Smooth muscle cell (in vitro differentiated cells): ENCODE data around the gene CLPTM1L. TPM values are rescaled to one million over a fixed set of nuclear protein-coding genes. Genes with fewer than 3 reads are reported as not detected.

Experiments used
- DNase-seq: peaks from one replicate; lab custom pipeline; 2025; ENCODE audit not compliant: unreplicated experiment; lab: John Stamatoyannopoulos, UW
- H2AFZ ChIP-seq: fragments of 200-600 bp; sonication (generic); 2 replicates; pipeline ENCODE4 v1.6.0; 2016; ENCODE audit warnings: antibody characterized with exemption, low read depth, mild to moderate bottlenecking
- H3F3A ChIP-seq: fragments of 200-600 bp; sonication (generic); 2 replicates; pipeline ENCODE4 v1.6.0; 2017; ENCODE audit warnings: antibody characterized with exemption, low read depth
- H3K27ac ChIP-seq: fragments of 200-600 bp; sonication (generic); 2 replicates; pipeline ENCODE4 v1.5.1; 2016; ENCODE audit warnings: low read depth, mild to moderate bottlenecking
- H3K27me3 ChIP-seq: fragments of 200-600 bp; sonication (generic); 2 replicates; pipeline ENCODE4 v1.6.1; 2016; ENCODE audit warnings: low read depth, mild to moderate bottlenecking
- H3K36me3 ChIP-seq: fragments of 200-600 bp; sonication (generic); 2 replicates; pipeline ENCODE4 v1.5.1; 2016; ENCODE audit warnings: low read depth
- H3K4me1 ChIP-seq: fragments of 200-600 bp; sonication (generic); 2 replicates; pipeline ENCODE4 v1.5.1; 2016; ENCODE audit warnings: low read depth
- H3K4me2 ChIP-seq: fragments of 200-600 bp; sonication (generic); 2 replicates; pipeline ENCODE4 v1.6.0; 2016; ENCODE audit warnings: mild to moderate bottlenecking
- H3K4me3 ChIP-seq: fragments of 200-600 bp; sonication (generic); 2 replicates; pipeline ENCODE4 v1.5.1; 2016; ENCODE audit warnings: mild to moderate bottlenecking
- H3K79me2 ChIP-seq: fragments of 200-600 bp; sonication (generic); 2 replicates; pipeline ENCODE4 v1.6.0; 2016; ENCODE audit warnings: low read depth, mild to moderate bottlenecking
- H3K9ac ChIP-seq: fragments of 200-600 bp; sonication (generic); 2 replicates; pipeline ENCODE4 v1.6.0; 2016; ENCODE audit warnings: low read depth
- H3K9me3 ChIP-seq: fragments of 200-600 bp; sonication (generic); replicated peaks from 2 replicates; pipeline ENCODE4 v1.5.1; 2016; ENCODE audit warnings: low read depth
- H4K20me1 ChIP-seq: fragments of 200-600 bp; sonication (generic); 2 replicates; pipeline ENCODE4 v1.6.0; 2016; ENCODE audit warnings: low read depth
- CTCF ChIP-seq: fragments of 200-600 bp; sonication (generic); IDR thresholded peaks from 2 replicates; pipeline ENCODE4 v1.5.1; 2017; ENCODE audit warnings: borderline replicate concordance, mild to moderate bottlenecking, antibody characterized with exemption; ENCODE audit not compliant: insufficient read depth, poor library complexity, severe bottlenecking
- WGBS: methylation state at CpG from one replicate; pipeline ENCODE4 v1.1.7; 2016; ENCODE audit warnings: low lambda C conversion rate; 5-methylcytosine and 5-hydroxymethylcytosine counted together
- polyA plus RNA-seq: library from polyadenylated mRNA; unstranded; fragments of >200 nt; fragmentation: Nextera tagmentation; extraction: Ambion mirVana; gene quantifications from 2 replicates; pipeline ENCODE4 v1.2.1, GENCODE V29; 2016
- total RNA-seq: library from RNA; depleted of rRNA; stranded (reverse); fragments of >200 nt; gene quantifications from 2 replicates; pipeline ENCODE4 v1.2.3, GENCODE V29; 2014

CLPTM1L gene
- total and polyA plus RNA-seq, 2 experiments from 2014 or later, result 125 to 127 TPM

GRCh38 chr5:1298067-1298551, 46.8 kb downstream of the CLPTM1L start:
- no peak for TF ChIP-seq CTCF
- no peak overlapping the region for H3K4me3 ChIP-seq
- no peak for DNase-seq
- no peak overlapping the region for H2AFZ ChIP-seq
- no peaks in the 10 kb centered on the region for H4K20me1 ChIP-seq
- no peaks in the 10 kb centered on the region for H3K79me2 ChIP-seq
- no peaks in the 10 kb centered on the region for H3K36me3 ChIP-seq
- H3K9me3 ChIP-seq, result no peaks in the 10 kb centered on the region
- peaks cover 43% of the 10 kb centered on the region for H3K27me3 ChIP-seq
- 89% methylated on average over 19 of the region's 19 CpGs for WGBS
- no peak overlapping the region for H3K27ac ChIP-seq
- no peak overlapping the region for H3K4me2 ChIP-seq
- no peaks in the 10 kb centered on the region for H3K4me1 ChIP-seq
- H3F3A ChIP-seq, result no peaks in the 10 kb centered on the region
- H3K9ac ChIP-seq, result no peak overlapping the region

GRCh38 chr5:1297243-1297642, 47.7 kb downstream of the CLPTM1L start:
- Histone ChIP-seq H3K4me3 (no peak overlapping the region), H3K79me2 (no peaks in the 10 kb centered on the region), H3K4me1 (no peaks in the 10 kb centered on the region), H3K27me3 (peaks cover 46% of the 10 kb centered on the region), H3K36me3 (no peaks in the 10 kb centered on the region), H3K9me3 (no peaks in the 10 kb centered on the region), H2AFZ (no peak overlapping the region), H3K9ac (no peak overlapping the region), H3K4me2 (no peak overlapping the region), H3K27ac (no peak overlapping the region), H3F3A (no peaks in the 10 kb centered on the region), H4K20me1 (no peaks in the 10 kb centered on the region)
- 93% methylated on average over 4 of the region's 4 CpGs for WGBS
- TF ChIP-seq CTCF, result no peak
- DNase-seq, result no peak

- H3K36me3 ChIP-seq, result no peaks in the 10 kb centered on the region
- H3K27ac ChIP-seq, result no peak overlapping the region
- H3K9ac ChIP-seq, result no peak overlapping the region
- no peaks in the 10 kb centered on the region for H3K9me3 ChIP-seq
- H3K79me2 ChIP-seq, result no peaks in the 10 kb centered on the region
- H3K4me1 ChIP-seq, result no peaks in the 10 kb centered on the region
- H3K4me2 ChIP-seq, result no peak overlapping the region
- no peak for DNase-seq
- 73% methylated on average over 22 of the region's 22 CpGs for WGBS
- no peaks in the 10 kb centered on the region for H4K20me1 ChIP-seq
- no peak for TF ChIP-seq CTCF
- H3K4me3 ChIP-seq, result no peak overlapping the region
- H3K27me3 ChIP-seq, result peaks cover 46% of the 10 kb centered on the region
- no peaks in the 10 kb centered on the region for H3F3A ChIP-seq
- no peak overlapping the region for H2AFZ ChIP-seq
Observed at GRCh38 chr5:1295650-1296037, 49.3 kb downstream of the CLPTM1L start.
